HepG2 (cell line): ENCODE data around the gene PWWP2A. TPM values are rescaled to one million over a fixed set of nuclear protein-coding genes. Genes with fewer than 3 reads are reported as not detected.

Experiments
- ATAC-seq: fragments of 200-7000 bp; cut with Tn5 transposase; 3 replicates; pipeline ENCODE4 v1.9.1; 2020; ENCODE audit warnings: mild to moderate bottlenecking, moderate library complexity
- BruUV-seq: library from RNA; stranded (reverse); fragments of 400-500 nt; replicated peaks from 2 replicates; lab custom pipeline; 2021; lab: Mats Ljungman, UMichigan
- CTCF ChIA-PET: fragments of 300-600 bp; formaldehyde crosslinking; extraction: SDS; loops from one replicate; lab custom pipeline; 2021; ENCODE audit warnings: low total read pairs, inconsistent platforms, low intra/inter-chr PET ratio; lab: Yijun Ruan, JAX
- POLR2A ChIA-PET: fragments of 350-600 bp; sonication (Branson Sonifier 250); formaldehyde crosslinking; loops from one replicate; lab custom pipeline; 2020; ENCODE audit warnings: antibody characterized with exemption, inconsistent platforms; lab: Yijun Ruan, JAX
- DNase-seq: peaks from one replicate; pipeline ENCODE4 v3.0.0-alpha.2; 2015; ENCODE audit warnings: low spot score
- FAIRE-seq: peaks from 3 replicates; lab custom pipeline; 2011; peaks lifted over from hg19 to GRCh38; lab: Jason Lieb, UNC
- H2AFZ ChIP-seq: one replicate; pipeline ENCODE4 v1.6.1; 2011; ENCODE audit warnings: low read length, inconsistent platforms
- H3K27ac ChIP-seq: fragments of 300-600 bp; 3 replicates; pipeline ENCODE4 v1.8.0; 2011; ENCODE audit warnings: mixed run types, mild to moderate bottlenecking, mixed read lengths, low read length, inconsistent platforms; ENCODE audit not compliant: insufficient read depth; ENCODE audit errors: extremely low read length
- H3K27me3 ChIP-seq, 2 experiments: fragments of 200-600 bp in 1 of 2; 2 replicates in 1 of 2; 3 replicates in 1 of 2; pipeline versions ENCODE4 v1.6.0 to v1.8.0; 2011; ENCODE audit warnings: low read length in 2 of 2, mild to moderate bottlenecking in 2 of 2, moderate library complexity in 2 of 2, inconsistent platforms in 1 of 2; ENCODE audit not compliant: insufficient read depth in 2 of 2, control insufficient read depth in 1 of 2
- H3K36me3 ChIP-seq, 2 experiments: fragments of 200-600 bp in 1 of 2; replicated peaks in 1 of 2; 2 replicates in 1 of 2; 3 replicates in 1 of 2; pipeline versions ENCODE4 v1.5.1 to v1.8.0; 2011; ENCODE audit warnings: low read length in 2 of 2, inconsistent platforms in 1 of 2; ENCODE audit not compliant: insufficient read depth in 2 of 2, control insufficient read depth in 1 of 2
- H3K4me1 ChIP-seq: 2 replicates; pipeline ENCODE4 v1.5.1; 2012; ENCODE audit warnings: low read length, inconsistent platforms; ENCODE audit not compliant: insufficient read depth
- H3K4me2 ChIP-seq: 2 replicates; pipeline ENCODE4 v1.6.0; 2011; ENCODE audit warnings: low read depth, low read length, inconsistent platforms
- H3K4me3 ChIP-seq, 3 experiments: fragments of 200-600 bp in 1 of 3; sonication (generic), shearing (Covaris generic) in 1 of 3; replicated peaks in 1 of 3; 2 replicates each; pipeline ENCODE4 v1.5.1; 2011 to 2016; ENCODE audit warnings: low read length in 3 of 3, inconsistent platforms in 2 of 3, low read depth in 2 of 3, mild to moderate bottlenecking in 2 of 3, control low read depth in 1 of 3, mixed read lengths in 1 of 3; ENCODE audit not compliant: insufficient read depth in 1 of 3
- H3K79me2 ChIP-seq: one replicate; pipeline ENCODE4 v1.6.1; 2011; ENCODE audit warnings: low read length, inconsistent platforms; ENCODE audit not compliant: insufficient read depth
- H3K9ac ChIP-seq: 2 replicates; pipeline ENCODE4 v1.6.0; 2011; ENCODE audit warnings: mild to moderate bottlenecking, low read depth, low read length, inconsistent platforms; ENCODE audit not compliant: insufficient read depth
- H3K9me3 ChIP-seq: 2 replicates; pipeline ENCODE4 v1.5.1; 2012; ENCODE audit warnings: mild to moderate bottlenecking, low read length
- H4K20me1 ChIP-seq: 2 replicates; pipeline ENCODE4 v1.6.0; 2011; ENCODE audit warnings: inconsistent platforms, mild to moderate bottlenecking, low read length, moderate library complexity; ENCODE audit not compliant: insufficient read depth
- EHMT2 ChIP-seq: fragments of 200-600 bp; sonication (generic); IDR thresholded peaks from 2 replicates; pipeline ENCODE4 v1.7.0; 2017; ENCODE audit warnings: antibody characterized with exemption, low read depth, low read length, borderline replicate concordance
- ISL2 ChIP-seq: sonication (generic); formaldehyde crosslinking; IDR thresholded peaks from 2 replicates; pipeline ENCODE4 v1.5.0; 2020; ENCODE audit warnings: missing genetic modification reagents
- PHF20 ChIP-seq: sonication (generic); formaldehyde crosslinking; IDR thresholded peaks from 2 replicates; pipeline ENCODE4 v1.5.0; 2020; ENCODE audit warnings: mild to moderate bottlenecking, missing genetic modification reagents
- ZNF136 ChIP-seq: sonication (generic); formaldehyde crosslinking; IDR thresholded peaks from 2 replicates; pipeline ENCODE4 v1.8.1; 2022; ENCODE audit warnings: low read depth, mild to moderate bottlenecking, moderate library complexity, missing genetic modification reagents
- ZNF383 ChIP-seq: sonication (generic); formaldehyde crosslinking; IDR thresholded peaks from 2 replicates; pipeline ENCODE4 v1.4.0; 2020; ENCODE audit warnings: missing genetic modification reagents, mild to moderate bottlenecking, borderline replicate concordance
- whole genome bisulfite sequencing: methylation state at CpG from one replicate; pipeline ENCODE4 v1.1.6; 2017; ENCODE audit warnings: low lambda C conversion rate; 5-methylcytosine and 5-hydroxymethylcytosine counted together
- in situ Hi-C: cut with HindIII; loops from 2 replicates; pipeline ENCODE4 v1.10.0; 2017; ENCODE audit warnings: low pct_unique_long_range_greater_than_20kb; ENCODE audit not compliant: extremely low pct_ligation_motif_present
- intact Hi-C: fragments of 100-400 bp; cut with micrococcal nuclease; formaldehyde crosslinking; loops from one replicate; pipeline ENCODE4 v1.10.0; 2022; ENCODE audit not compliant: unreplicated experiment
- polyA plus RNA-seq, 8 experiments: library from polyadenylated mRNA; depleted of rRNA in 3 of 8; stranded (reverse) in 7 of 8; unstranded in 1 of 8; fragments of >200 nt; fragmentation: Illumina TruSeq in 4 of 8; extraction: Trizol in 4 of 8; gene quantifications; 2 replicates each; pipeline versions ENCODE4 v1.2.1 to v1.2.3, GENCODE V29; 2011 to 2016; ENCODE audit warnings: low read depth in 4 of 8, missing spikeins in 1 of 8, mixed read lengths in 1 of 8; ENCODE audit not compliant: insufficient read depth in 1 of 8
- total RNA-seq, 5 experiments: library from RNA; depleted of rRNA; stranded (reverse); fragments of >200 nt; fragmentation: Illumina TruSeq; extraction: Trizol; gene quantifications; 2 replicates each; pipeline ENCODE4 v1.2.3, GENCODE V29; 2016; ENCODE audit warnings: low read depth in 1 of 5
- TF ChIP-seq, protein P1 (sequence below): sonication (generic); formaldehyde crosslinking; IDR thresholded peaks from 2 replicates; pipeline ENCODE4 v1.5.0; 2020; ENCODE audit warnings: missing genetic modification reagents

The PWWP2A gene
- total and polyA plus RNA-seq, 2 of the 13 experiments (the other 11 are each of a cell fraction or from before 2014, with no cell fraction given): 7.3 to 16.9 TPM

GRCh38 chr5:160152287-160152686 lies 33.0 kb upstream of the PWWP2A start:
- in situ Hi-C loops (no loop called here), intact Hi-C loops (no loop called here)
- ChIA-PET POLR2A (no interaction called here), CTCF (no interaction called here)
- no peaks in the 10 kb centered on the region for H3K27me3 ChIP-seq
- no peaks in the 10 kb centered on the region for H4K20me1 ChIP-seq
- no TSS peak for BruUV-seq
- H3K4me2 ChIP-seq: no peak overlapping the region
- DNase-seq (no peak), FAIRE-seq (no peak), ATAC-seq (no peak)
- no peaks in the 10 kb centered on the region for H3K36me3 ChIP-seq
- H3K4me1 ChIP-seq: no peaks in the 10 kb centered on the region
- H3K9ac ChIP-seq: no peak overlapping the region
- H3K79me2 ChIP-seq: no peaks in the 10 kb centered on the region
- H3K4me3 ChIP-seq: no peak overlapping the region
- TF ChIP-seq EHMT2 (no peak), PHF20 (CRISPR knock-in tag) (no peak)
- WGBS: 32% methylated on average over 1 of the region's 1 CpG
- no peaks in the 10 kb centered on the region for H3K9me3 ChIP-seq
- no peak overlapping the region for H2AFZ ChIP-seq
- no peak overlapping the region for H3K27ac ChIP-seq

DNA sequence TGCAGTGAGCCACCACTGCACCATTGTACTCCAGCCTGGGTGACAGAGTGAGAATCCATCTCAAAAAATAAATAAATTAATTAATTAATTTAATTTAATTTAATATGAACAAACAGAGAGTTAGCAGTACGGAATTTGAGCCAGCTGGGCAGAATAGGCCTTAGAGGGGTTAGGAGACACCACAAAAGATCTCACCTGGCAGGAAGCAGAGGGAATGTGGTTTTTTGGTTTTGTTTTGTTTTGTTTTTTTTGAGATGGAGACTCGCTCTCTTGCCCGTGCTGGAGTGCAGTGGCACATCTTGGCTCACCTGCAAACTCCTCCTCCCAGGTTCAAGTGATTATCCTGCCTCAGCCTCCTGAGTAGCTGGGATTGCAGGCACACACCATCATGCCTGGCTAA lies 31.8 kb upstream of the PWWP2A start:
- no TSS peak for BruUV-seq

More for the DNA sequence above, 31.8 kb upstream of the PWWP2A start:
- Histone ChIP-seq H3K9me3 (no peaks in the 10 kb centered on the region), H3K9ac (no peak overlapping the region), H3K4me3 (no peak overlapping the region), H3K4me2 (no peak overlapping the region), H4K20me1 (no peaks in the 10 kb centered on the region), H3K27ac (no peak overlapping the region), H3K36me3 (no peaks in the 10 kb centered on the region), H2AFZ (no peak overlapping the region), H3K79me2 (no peaks in the 10 kb centered on the region), H3K27me3 (0 out of 5 replicates have a peak, but pooled peaks cover 0 to 4% of the 10 kb centered on the region in 2 experiments), H3K4me1 (no peaks in the 10 kb centered on the region)
- ATAC-seq (no peak), FAIRE-seq (no peak), DNase-seq (no peak)
- no peak for TF ChIP-seq ZNF383
- TF ChIP-seq, protein P1, sequence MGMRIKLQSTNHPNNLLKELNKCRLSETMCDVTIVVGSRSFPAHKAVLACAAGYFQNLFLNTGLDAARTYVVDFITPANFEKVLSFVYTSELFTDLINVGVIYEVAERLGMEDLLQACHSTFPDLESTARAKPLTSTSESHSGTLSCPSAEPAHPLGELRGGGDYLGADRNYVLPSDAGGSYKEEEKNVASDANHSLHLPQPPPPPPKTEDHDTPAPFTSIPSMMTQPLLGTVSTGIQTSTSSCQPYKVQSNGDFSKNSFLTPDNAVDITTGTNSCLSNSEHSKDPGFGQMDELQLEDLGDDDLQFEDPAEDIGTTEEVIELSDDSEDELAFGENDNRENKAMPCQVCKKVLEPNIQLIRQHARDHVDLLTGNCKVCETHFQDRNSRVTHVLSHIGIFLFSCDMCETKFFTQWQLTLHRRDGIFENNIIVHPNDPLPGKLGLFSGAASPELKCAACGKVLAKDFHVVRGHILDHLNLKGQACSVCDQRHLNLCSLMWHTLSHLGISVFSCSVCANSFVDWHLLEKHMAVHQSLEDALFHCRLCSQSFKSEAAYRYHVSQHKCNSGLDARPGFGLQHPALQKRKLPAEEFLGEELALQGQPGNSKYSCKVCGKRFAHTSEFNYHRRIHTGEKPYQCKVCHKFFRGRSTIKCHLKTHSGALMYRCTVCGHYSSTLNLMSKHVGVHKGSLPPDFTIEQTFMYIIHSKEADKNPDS (CRISPR knock-in tag): no peak
- TF ChIP-seq ISL2 (CRISPR knock-in tag): no peak
- no peak for TF ChIP-seq ZNF136 (CRISPR knock-in tag)
- intact Hi-C loops: no loop called here
- CTCF ChIA-PET: no interaction called here
- in situ Hi-C loops: no loop called here
- POLR2A ChIA-PET: no interaction called here
- WGBS: 53% methylated on average over 3 of the region's 3 CpGs
